KBM-7 (cell line): ENCODE measurements around the gene EMILIN2.
A peak's percentile ranks its signal among the peaks of the same experiment; 100 is the strongest.
"Not testable (repeated sequence)": the region's sequence is repeated elsewhere in the genome, so short reads cannot be mapped to it uniquely, and the experiment has no call there.

ENCODE experiments used
- DNase-seq: peaks from one replicate; pipeline ENCODE4 v3.0.0-alpha.2; 2015
- in situ Hi-C: fragments of 300-500 bp; cut with MboI; formaldehyde crosslinking; loops from 2 replicates; pipeline ENCODE4 v1.14.3; 2020; ENCODE audit warnings: low sequenced_read_pairs, low pct_unique_long_range_greater_than_20kb, mixed read lengths

EMILIN2 gene

GRCh38 chr18:2910261-2910660, 63.5 kb downstream of the EMILIN2 start:
- no peak for DNase-seq
- in situ Hi-C loops: no loop called here

GRCh38 chr18:2910751-2911425, 64.1 kb downstream of the EMILIN2 start:
- no peak for DNase-seq
- in situ Hi-C loops: no loop called here

DNA sequence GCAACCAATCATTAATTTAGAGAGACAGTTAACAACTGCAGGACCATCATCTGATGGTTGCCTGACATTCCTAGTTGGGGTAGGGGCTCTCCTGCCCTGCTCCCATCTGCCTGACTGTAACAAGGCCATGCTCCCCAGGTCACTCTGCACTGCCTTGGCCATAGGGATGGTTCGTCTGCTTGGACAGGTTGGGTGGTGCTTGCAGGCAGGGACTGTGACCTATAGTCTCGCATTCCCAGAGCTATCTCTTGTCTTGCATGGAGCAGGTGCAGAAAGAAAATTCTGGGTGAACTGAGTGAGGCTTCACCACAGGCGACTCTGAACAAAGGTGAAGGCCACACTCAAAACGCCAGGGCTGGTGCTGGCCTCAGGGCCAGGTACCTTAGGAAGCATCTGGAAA, 64.7 kb downstream of the EMILIN2 start:
- in situ Hi-C loops: no loop called here
- no peak for DNase-seq

DNA sequence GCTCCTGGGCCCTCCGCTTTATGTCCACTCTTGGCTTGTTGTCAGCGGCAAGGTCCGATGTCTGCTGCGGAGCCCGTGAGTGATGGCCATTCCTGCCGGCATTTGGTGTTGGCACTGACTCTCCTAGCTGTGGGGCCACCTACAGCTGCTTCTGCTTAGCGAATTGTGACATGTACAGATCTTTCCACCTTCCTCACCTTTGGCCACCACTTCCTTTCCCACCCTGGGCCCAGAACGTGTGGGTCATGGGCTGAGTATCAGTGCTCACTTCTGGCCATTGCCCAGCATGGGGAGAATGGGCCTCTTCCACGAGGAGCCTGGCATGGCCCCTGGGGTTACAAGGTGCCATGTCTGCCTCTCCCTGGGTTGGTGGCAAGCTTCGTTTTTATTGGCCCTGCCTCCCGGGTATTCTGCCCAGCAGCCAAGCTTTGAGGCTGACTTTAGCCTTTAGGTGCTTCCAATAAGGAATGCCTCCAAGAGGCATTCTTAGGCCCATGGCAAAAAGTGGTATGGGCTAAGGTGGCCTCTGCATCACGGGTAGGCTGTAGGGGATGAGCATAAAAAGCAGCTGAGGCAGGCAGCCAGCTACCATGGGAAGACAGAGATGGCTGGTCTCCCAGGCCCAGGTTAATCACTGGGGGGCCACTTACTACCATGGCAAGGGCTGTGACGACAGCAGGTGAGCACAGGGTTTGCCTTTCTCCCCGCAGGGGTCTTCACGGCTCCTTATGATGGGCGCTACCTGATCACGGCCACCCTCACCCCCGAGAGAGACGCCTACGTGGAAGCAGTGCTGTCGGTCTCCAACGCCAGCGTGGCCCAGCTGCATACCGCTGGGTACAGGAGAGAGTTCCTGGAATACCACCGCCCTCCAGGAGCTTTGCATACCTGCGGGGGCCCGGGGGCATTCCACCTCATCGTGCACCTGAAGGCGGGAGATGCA, 65.8 kb downstream of the EMILIN2 start:
- in situ Hi-C loops: no loop called here
- no peak for DNase-seq

GRCh38 chr18:2913398-2914005, 66.7 kb downstream of the EMILIN2 start:
- in situ Hi-C loops: no loop called here
- DNase-seq: no peak

DNA sequence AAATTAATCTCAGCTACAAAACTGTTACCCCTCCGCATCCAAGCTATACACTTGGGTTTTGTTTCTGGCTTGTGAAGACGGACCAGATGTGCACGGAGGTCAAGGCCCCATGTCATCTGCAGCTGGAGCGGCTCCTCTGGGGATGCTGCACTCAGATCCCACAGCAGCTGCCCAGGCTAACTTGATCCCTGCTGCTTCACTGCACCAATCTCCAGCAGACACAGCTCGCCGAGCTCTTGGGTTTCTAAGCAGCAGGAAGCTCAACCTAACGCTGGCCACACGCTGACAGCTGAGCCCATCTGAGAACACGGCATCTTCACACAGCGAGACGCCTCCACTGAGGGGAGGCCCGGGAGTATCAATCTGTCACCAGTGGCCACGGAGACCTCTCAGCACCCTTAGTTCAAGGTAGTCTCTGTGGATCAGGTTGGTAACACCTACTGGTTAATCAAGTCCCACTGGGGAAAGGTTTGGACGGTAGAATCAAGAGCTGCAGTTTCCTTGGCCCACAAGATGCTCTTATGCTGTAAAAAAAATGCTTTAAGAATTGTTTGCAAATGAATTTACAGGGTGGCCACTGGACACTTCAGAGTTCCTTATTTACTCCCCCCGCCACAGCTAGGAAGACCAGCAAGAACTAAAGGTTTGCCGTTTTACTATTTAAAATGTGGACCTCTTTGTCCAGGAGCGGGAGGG, 67.5 kb downstream of the EMILIN2 start:
- in situ Hi-C loops: no loop called here
- no peak for DNase-seq

DNA sequence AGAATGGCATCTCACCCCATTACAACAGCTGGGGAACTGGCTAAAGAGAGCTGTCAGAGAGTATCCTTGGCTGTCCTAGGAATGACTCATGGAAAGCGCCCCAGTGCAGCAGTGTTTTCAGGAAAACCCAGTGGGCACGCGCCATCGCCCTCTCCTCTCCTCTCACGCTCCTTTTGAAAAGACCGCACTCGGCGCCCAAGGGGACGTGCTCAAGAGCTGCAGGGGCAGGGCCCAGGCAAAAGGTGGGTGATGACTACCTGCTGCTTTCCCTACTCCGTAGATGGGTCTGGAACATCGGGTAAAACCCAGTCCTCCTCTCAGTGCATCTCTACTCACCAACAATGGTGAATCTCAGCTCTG, 68.1 kb downstream of the EMILIN2 start:
- DNase-seq: no peak
- in situ Hi-C loops: no loop called here

GRCh38 chr18:2915486-2915885, 68.7 kb downstream of the EMILIN2 start:
- in situ Hi-C loops, DNase-seq: not testable (repeated sequence)

- DNase-seq: no peak
Observed at GRCh38 chr18:2916184-2916583, 69.4 kb downstream of the EMILIN2 start.

GRCh38 chr18:2917259-2918047, 70.6 kb downstream of the EMILIN2 start:
- DNase-seq: peak; percentile 37
- in situ Hi-C loops: no loop called here

More at GRCh38 chr18:2916184-2916583, 69.4 kb downstream of the EMILIN2 start:
- in situ Hi-C loops: no loop called here

DNA sequence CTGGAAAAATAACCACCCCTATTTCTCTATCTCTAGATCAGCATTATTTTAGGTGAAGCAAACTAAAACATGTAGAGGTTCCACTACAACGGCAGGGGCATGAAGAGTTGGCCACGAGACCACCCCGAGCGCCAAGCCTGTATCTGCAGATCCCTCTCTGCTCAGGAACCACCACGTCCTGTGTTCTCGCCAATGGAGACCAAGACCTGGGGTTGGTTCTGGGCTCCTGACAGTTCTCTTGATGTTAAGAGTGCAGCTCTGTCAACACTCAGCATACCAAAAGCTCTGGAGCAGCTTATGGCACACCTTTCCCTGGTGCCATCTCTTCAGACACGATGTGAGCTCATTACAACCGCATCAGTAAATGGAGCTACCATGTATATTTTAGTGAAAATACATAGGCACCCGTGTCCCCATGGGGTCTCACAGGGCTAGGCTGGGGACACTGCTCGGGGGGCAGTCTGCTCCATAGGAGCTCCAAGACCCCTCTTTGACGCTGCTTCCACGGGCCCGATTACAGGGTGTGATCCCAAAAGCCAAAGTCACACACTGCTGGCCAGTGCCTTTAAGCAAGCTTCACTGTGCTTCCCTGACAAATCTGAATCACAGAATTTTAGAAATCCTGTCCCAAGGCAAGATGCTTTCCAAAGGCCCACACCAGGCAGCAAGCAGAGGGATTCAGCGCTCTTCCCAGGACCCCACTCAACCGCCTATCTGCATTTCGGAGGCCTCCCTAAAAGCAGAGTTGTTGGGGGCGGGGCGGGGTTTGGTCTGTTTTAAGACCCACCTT, 72.2 kb downstream of the EMILIN2 start:
- DNase-seq: no peak
- in situ Hi-C loops: no loop called here

GRCh38 chr18:2919600-2919999, 72.8 kb downstream of the EMILIN2 start:
- no peak for DNase-seq
- in situ Hi-C loops: no loop called here

- no peak for DNase-seq
- in situ Hi-C loops: no loop called here
Observed at GRCh38 chr18:2920027-2920426, 73.2 kb downstream of the EMILIN2 start.

- in situ Hi-C loops: no loop called here
- no peak for DNase-seq
Observed at GRCh38 chr18:2920546-2921343, 73.9 kb downstream of the EMILIN2 start.

DNA sequence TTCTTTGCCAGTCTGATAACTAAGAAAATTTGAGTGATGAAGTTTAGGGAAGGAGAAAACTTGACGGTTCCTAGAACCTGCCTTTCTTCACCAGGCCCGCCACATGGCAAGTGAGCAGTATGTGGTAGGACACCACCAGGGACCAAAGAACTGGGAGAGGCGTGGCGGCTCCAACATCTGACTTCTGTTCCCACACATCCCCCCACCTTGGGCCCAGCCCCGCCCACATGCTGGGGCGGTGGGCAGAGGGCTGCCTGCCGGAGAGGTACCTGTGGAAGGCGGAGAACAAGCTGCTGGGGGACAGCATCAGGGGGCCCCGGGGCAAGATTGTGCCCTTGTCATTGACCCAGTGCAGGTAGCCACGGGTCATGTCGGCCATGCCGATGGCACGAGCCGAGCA, 75.0 kb downstream of the EMILIN2 start:
- DNase-seq: no peak
- in situ Hi-C loops: no loop called here

GRCh38 chr18:2923464-2923863, 76.7 kb downstream of the EMILIN2 start:
- in situ Hi-C loops: no loop called here
- DNase-seq: no peak

GRCh38 chr18:2924920-2925319, 78.1 kb downstream of the EMILIN2 start:
- in situ Hi-C loops: no loop called here
- DNase-seq: no peak
